Stimulated activated CD8-positive, alpha-beta memory T cell treated with anti-CD3 and anti-CD28 coated beads, Interleukin-7, amount 100 ng/mL, for 4 hours (primary cell): ENCODE data around the gene RGS11.
A peak's percentile ranks its signal among the peaks of the same experiment; 100 is the strongest.

Experiments used
- DNase-seq, 2 donors: peaks; one replicate each; pipeline ENCODE4 v3.0.0-alpha.2; 2020; ENCODE audit warnings: low read depth in 2 of 2

RGS11 gene

GRCh38 chr16:275786-276232, at the start of gene RGS11:
Gene RGS11, minus strand, starts transcription at chr16:275944. Its CDS starts 33 bp downstream, at chr16:275911.
- no peak for DNase-seq

GRCh38 chr16:324451-325334, 48.9 kb upstream of the RGS11 start:
- DNase-seq: peak in 1 of 2 donors; percentile 57

GRCh38 chr16:324201-324450, 48.4 kb upstream of the RGS11 start:
- DNase-seq: no peak

GRCh38 chr16:322476-323143, 46.9 kb upstream of the RGS11 start:
- DNase-seq: no peak

GRCh38 chr16:321532-321931, 45.8 kb upstream of the RGS11 start:
- no peak for DNase-seq

GRCh38 chr16:320206-320605, 44.5 kb upstream of the RGS11 start:
- DNase-seq: no peak

- no peak for DNase-seq
These were observed 42.9 kb upstream of the RGS11 start for GRCh38 chr16:318628-319027.

- no peak for DNase-seq
These were observed 41.8 kb upstream of the RGS11 start for GRCh38 chr16:317583-317982.

- no peak for DNase-seq
These were observed 41.2 kb upstream of the RGS11 start for GRCh38 chr16:316741-317464.

GRCh38 chr16:314795-315299, 39.1 kb upstream of the RGS11 start:
- no peak for DNase-seq

GRCh38 chr16:314351-314750, 38.6 kb upstream of the RGS11 start:
- no peak for DNase-seq

- no peak for DNase-seq
These were observed 36.0 kb upstream of the RGS11 start for GRCh38 chr16:311725-312124.

GRCh38 chr16:309476-309875, 33.7 kb upstream of the RGS11 start:
- no peak for DNase-seq

- no peak for DNase-seq
These were observed 32.1 kb upstream of the RGS11 start for GRCh38 chr16:307691-308312.

- no peak for DNase-seq
These were observed 31.2 kb upstream of the RGS11 start for GRCh38 chr16:306911-307370.

GRCh38 chr16:305916-306626, 30.3 kb upstream of the RGS11 start:
- DNase-seq: no peak

- no peak for DNase-seq
These were observed 28.2 kb upstream of the RGS11 start for GRCh38 chr16:303760-304505.

GRCh38 chr16:301950-302349, 26.2 kb upstream of the RGS11 start:
- no peak for DNase-seq

GRCh38 chr16:301235-301634, 25.5 kb upstream of the RGS11 start:
- DNase-seq: no peak

GRCh38 chr16:297832-298231, 22.1 kb upstream of the RGS11 start:
- no peak for DNase-seq
